Left lung (tissue), 10 donors: ENCODE data around the gene CHKB. TPM values are rescaled to one million over a fixed set of nuclear protein-coding genes. Genes with fewer than 3 reads are reported as not detected.

Experiments used
- ATAC-seq: fragments of 200-7000 bp; cut with Tn5 transposase; one replicate; pipeline ENCODE4 v1.9.1; 2020; ENCODE audit warnings: moderate library complexity
- DNase-seq, 4 donors: peaks; one replicate each; pipeline ENCODE4 v3.0.0-alpha.2; 2013 to 2020
- H3K27ac ChIP-seq, 2 donors: fragments of 200-600 bp; sonication (generic) in 1 of 2; one replicate each; pipeline versions ENCODE4 v1.5.0 to v1.8.0; 2020 to 2021
- H3K27me3 ChIP-seq, 2 donors: fragments of 200-600 bp; sonication (generic) in 1 of 2; one replicate each; pipeline versions ENCODE4 v1.5.0 to v1.8.0; 2020 to 2021
- H3K36me3 ChIP-seq, 2 donors: fragments of 200-600 bp; sonication (generic) in 1 of 2; one replicate each; pipeline versions ENCODE4 v1.5.0 to v1.8.0; 2020 to 2021
- H3K4me1 ChIP-seq, 2 donors: fragments of 200-600 bp; one replicate each; pipeline ENCODE4 v1.8.0; 2021
- H3K4me3 ChIP-seq, 2 donors: fragments of 200-600 bp; sonication (generic) in 1 of 2; one replicate each; pipeline versions ENCODE4 v1.5.0 to v1.8.0; 2020 to 2021; ENCODE audit warnings: mild to moderate bottlenecking in 1 of 2
- H3K9me3 ChIP-seq, 2 donors: fragments of 200-600 bp; sonication (generic) in 1 of 2; one replicate each; pipeline versions ENCODE4 v1.5.0 to v1.8.0; 2020 to 2021
- intact Hi-C, 2 donors: fragments of 100-400 bp; cut with DNase I; formaldehyde crosslinking; loops; one replicate each; pipeline versions ENCODE4 v1.11.2 to v1.14.2; 2022
- polyA plus RNA-seq, 6 donors: library from polyadenylated mRNA; unstranded; fragments of 120-200 nt; gene quantifications; one replicate each; pipeline ENCODE4 v1.2.1, GENCODE V29; 2013; ENCODE audit not compliant: insufficient read length in 6 of 6
- total RNA-seq, 2 donors: library from RNA; stranded (reverse); fragmentation: NEBNext Ultra II Directional; extraction: Animal tissue kit (Norgen Biotek cat#: 25700); gene quantifications; one replicate each; pipeline ENCODE4 v1.2.1, GENCODE V29; 2021
- TF ChIP-seq, protein P1 (sequence below), 2 donors: fragments of 200-600 bp; sonication (generic) in 1 of 2; IDR thresholded peaks; one replicate each; pipeline versions ENCODE4 v1.5.0 to v1.8.0; 2021; ENCODE audit warnings: antibody characterized with exemption in 2 of 2
- donor health status: DM: no; HTN: yes; CAD: no.
- donor health status: DM: no; HTN: no; CAD: no.

Gene CHKB
- total and polyA plus RNA-seq, 8 donors: 67.4 to 94.0 (median 83.8) TPM

DNA sequence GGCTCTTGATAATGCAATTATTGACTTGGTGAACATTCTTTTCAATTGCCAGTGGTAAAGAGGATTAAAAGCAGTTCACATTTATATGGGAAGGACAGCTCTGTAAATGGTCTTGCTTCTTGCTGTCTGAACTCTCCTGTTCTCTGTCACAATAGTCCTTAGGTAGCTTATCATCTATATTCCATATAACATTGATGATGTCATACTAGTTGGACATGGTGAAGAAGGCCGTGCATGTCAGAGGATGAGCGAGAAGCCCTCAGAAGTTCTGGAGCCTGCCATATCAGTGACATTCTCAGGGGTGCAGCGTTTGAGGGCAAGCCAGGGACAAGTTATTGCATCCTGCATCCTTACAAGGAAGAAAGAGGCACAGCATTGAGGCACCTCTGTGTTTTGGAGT is 2.6 kb upstream of the CHKB start:
- ATAC-seq: no peak
- Histone ChIP-seq H3K27me3 (no peaks in the 10 kb centered on the region), H3K36me3 (peaks cover 0 to 11% of the 10 kb centered on the region in 2 donors), H3K27ac (no peak overlapping the region), H3K4me3 (no peak overlapping the region), H3K9me3 (no peaks in the 10 kb centered on the region), H3K4me1 (peaks cover 5 to 25% of the 10 kb centered on the region in 2 donors)
- no peak for DNase-seq
- TF ChIP-seq, protein P1, sequence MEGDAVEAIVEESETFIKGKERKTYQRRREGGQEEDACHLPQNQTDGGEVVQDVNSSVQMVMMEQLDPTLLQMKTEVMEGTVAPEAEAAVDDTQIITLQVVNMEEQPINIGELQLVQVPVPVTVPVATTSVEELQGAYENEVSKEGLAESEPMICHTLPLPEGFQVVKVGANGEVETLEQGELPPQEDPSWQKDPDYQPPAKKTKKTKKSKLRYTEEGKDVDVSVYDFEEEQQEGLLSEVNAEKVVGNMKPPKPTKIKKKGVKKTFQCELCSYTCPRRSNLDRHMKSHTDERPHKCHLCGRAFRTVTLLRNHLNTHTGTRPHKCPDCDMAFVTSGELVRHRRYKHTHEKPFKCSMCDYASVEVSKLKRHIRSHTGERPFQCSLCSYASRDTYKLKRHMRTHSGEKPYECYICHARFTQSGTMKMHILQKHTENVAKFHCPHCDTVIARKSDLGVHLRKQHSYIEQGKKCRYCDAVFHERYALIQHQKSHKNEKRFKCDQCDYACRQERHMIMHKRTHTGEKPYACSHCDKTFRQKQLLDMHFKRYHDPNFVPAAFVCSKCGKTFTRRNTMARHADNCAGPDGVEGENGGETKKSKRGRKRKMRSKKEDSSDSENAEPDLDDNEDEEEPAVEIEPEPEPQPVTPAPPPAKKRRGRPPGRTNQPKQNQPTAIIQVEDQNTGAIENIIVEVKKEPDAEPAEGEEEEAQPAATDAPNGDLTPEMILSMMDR (IDR thresholded peaks at IDR 0.05): no peak
- intact Hi-C loops: no loop called here

DNA sequence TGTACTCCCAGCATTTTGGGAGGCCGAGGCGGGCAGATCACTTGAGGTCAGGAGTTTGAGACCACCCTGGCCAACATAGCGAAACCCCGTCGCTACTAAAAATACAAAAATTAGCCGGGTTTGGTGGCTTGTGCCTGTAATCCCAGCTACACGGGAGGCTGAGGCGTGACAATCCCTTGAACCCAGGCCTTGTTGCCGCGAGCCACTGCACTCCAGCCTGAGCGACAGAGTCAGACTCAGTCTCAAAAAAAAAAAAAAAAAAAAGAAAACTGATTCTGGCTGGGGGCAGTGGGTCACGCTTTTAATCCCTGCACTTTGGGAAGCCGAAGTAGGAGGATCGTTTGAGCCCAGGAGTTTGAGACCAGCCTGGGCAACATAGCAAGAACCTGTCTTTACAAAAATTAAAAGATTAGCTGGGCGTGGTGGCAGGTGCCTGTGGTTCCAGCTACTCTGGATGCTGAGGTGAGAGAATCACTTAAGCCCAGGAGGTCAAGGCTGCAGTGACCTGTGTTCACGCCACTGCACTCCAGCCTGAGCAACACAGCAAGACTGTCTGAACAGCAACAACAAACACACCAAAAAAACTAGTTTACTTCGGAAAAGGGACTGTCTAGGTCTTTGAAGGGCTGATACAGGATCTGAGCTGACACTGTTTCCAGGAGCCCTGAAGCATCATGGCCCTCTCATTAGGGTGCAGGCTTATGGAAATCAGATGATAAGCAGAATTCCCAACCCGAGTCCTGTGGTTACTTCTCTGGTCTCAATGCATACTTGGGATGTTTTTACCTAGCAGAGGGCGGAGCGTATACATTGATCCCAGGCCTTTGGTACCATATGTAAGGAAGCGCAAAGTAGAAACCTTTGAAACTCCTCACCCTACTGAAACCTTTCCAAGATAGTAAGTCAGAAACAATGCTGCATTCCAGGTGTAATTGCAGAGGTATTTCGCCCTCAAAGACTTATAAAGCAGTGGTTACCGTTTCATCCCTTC is 1.8 kb upstream of the CHKB start:
- no peak for ATAC-seq
- DNase-seq: no peak
- peaks cover 0 to 17% of the 10 kb centered on the region in 2 donors for H3K36me3 ChIP-seq
- TF ChIP-seq, protein P1 (IDR thresholded peaks at IDR 0.05): no peak
- H3K4me1 ChIP-seq: peaks cover 5 to 25% of the 10 kb centered on the region in 2 donors
- H3K27me3 ChIP-seq: no peaks in the 10 kb centered on the region
- intact Hi-C loops: no loop called here
- H3K9me3 ChIP-seq: no peaks in the 10 kb centered on the region
- no peak overlapping the region for H3K27ac ChIP-seq
- no peak overlapping the region for H3K4me3 ChIP-seq

DNA sequence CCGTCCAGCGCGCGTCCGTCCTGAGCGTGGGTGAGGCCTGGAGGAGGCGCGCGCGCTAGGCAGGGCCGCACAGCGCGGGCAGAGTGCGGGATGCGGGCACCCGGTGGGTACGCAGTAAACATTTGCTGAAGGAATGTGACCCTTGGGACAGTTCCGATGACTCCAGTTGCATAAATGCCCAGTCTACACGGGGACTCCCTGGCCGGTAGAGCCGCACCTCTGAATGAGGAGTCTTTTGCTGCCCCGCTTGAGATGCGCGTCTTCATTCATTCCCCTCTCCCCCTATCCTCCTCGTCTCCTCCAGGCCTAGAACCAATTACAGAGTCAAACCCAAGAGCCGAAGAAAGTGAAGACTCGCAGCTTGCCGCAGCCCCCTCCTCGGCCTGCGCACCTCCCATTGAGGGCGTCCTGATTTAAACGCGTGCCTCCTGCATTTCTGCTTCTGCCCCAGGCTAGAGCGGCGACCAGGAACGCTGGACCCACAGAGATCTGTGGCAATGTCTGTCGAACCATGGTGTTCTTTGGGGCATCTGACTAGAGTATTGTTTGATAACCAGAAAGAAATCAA is 729 bp upstream of the CHKB start:
- peak overlapping the region; percentile 99 to 100 for H3K27ac ChIP-seq
- intact Hi-C loops: no loop called here
- ATAC-seq (peak; percentile 33), DNase-seq (no peak)
- H3K36me3 ChIP-seq: peaks cover 0 to 25% of the 10 kb centered on the region in 2 donors
- TF ChIP-seq, protein P1 (IDR thresholded peaks at IDR 0.05): peak in 1 of 2 donors; percentile 7
- H3K4me1 ChIP-seq: peaks cover 8 to 33% of the 10 kb centered on the region in 2 donors
- no peaks in the 10 kb centered on the region for H3K9me3 ChIP-seq
- H3K4me3 ChIP-seq: peak overlapping the region; percentile 77 to 91
- H3K27me3 ChIP-seq: peaks cover 0 to under 1% of the 10 kb centered on the region in 2 donors

DNA sequence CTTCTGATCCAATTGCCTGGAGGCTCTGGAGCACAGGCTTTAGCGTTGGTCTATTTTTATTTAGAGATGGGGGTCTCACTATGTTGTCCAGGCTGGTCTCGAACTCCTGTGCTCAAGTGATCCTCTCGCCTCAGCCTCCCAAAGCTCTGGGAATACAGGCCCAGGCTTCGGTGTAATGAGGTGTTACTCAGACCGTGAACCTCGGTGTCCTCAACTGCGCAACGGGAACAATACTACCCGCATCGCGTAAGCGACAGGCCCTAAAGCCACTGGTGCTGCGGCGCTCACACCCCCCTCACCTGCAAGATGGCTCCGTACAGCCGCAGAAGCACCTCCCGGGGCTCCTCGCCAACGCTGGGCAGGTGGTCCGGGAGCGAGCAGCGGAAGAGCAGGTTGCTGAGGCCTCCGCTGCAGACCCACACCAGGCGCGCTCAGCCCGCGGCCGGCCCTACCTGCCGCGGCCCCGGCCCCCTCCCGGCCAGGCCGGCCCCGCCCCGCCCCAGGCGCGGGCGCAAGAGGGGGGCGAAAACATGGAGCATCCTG is 628 bp downstream of the CHKB start:
- intact Hi-C loops: no loop called here
- H3K27me3 ChIP-seq: peaks cover 0 to 5% of the 10 kb centered on the region in 2 donors
- peak; percentile 66 for ATAC-seq

More for the DNA sequence above, 628 bp downstream of the CHKB start:
- Histone ChIP-seq H3K36me3 (peaks cover 0 to 25% of the 10 kb centered on the region in 2 donors), H3K4me1 (peaks cover 10 to 38% of the 10 kb centered on the region in 2 donors), H3K9me3 (no peaks in the 10 kb centered on the region), H3K27ac (peak overlapping the region; percentile 99 to 100), H3K4me3 (peak overlapping the region; percentile 77 to 91)
- no peak for DNase-seq
- TF ChIP-seq, protein P1 (IDR thresholded peaks at IDR 0.05): no peak
